ENCODE measurements around the gene NDE1.
"Not testable (repeated sequence)": the region's sequence is repeated elsewhere in the genome, so short reads cannot be mapped to it uniquely, and the experiment has no call there.

The NDE1 gene

GRCh38 chr16:15650698-15651171, 690 bp downstream of the NDE1 start:
- DNase-seq (ENCODE audit: low read depth), result peak; percentile 8

GRCh38 chr16:15652293-15653001, 2.4 kb downstream of the NDE1 start:
- no peak for DNase-seq (ENCODE audit: low read depth)

GRCh38 chr16:15653227-15653626, 3.2 kb downstream of the NDE1 start:
- DNase-seq (ENCODE audit: low read depth), result peak; percentile 69

- no peak for DNase-seq (ENCODE audit: low read depth)
Measured at GRCh38 chr16:15654591-15654990, 4.5 kb downstream of the NDE1 start.

GRCh38 chr16:15655561-15655960, 5.5 kb downstream of the NDE1 start:
- DNase-seq (ENCODE audit: low read depth), result not testable (repeated sequence)

- DNase-seq (ENCODE audit: low read depth), result no peak
Measured at GRCh38 chr16:15658149-15658548, 8.1 kb downstream of the NDE1 start.

GRCh38 chr16:15658556-15658955, 8.5 kb downstream of the NDE1 start:
- DNase-seq (ENCODE audit: low read depth), result no peak

GRCh38 chr16:15660203-15660601, 10.2 kb downstream of the NDE1 start:
- DNase-seq (ENCODE audit: low read depth), result no peak

GRCh38 chr16:15665107-15665506, 15.1 kb downstream of the NDE1 start:
- no peak for DNase-seq (ENCODE audit: low read depth)

- DNase-seq (ENCODE audit: low read depth), result no peak
Measured at GRCh38 chr16:15667091-15667742, 17.2 kb downstream of the NDE1 start.

GRCh38 chr16:15671530-15672117, 21.6 kb downstream of the NDE1 start:
- DNase-seq (ENCODE audit: low read depth), result no peak

- peak; percentile 8 for DNase-seq (ENCODE audit: low read depth)
Measured at GRCh38 chr16:15672127-15672513, 22.1 kb downstream of the NDE1 start.

GRCh38 chr16:15672514-15673167, 22.6 kb downstream of the NDE1 start:
- DNase-seq (ENCODE audit: low read depth), result peak; percentile 98

- no peak for DNase-seq (ENCODE audit: low read depth)
Measured at GRCh38 chr16:15674571-15674970, 24.5 kb downstream of the NDE1 start.

GRCh38 chr16:15676506-15676905, 26.5 kb downstream of the NDE1 start:
- DNase-seq (ENCODE audit: low read depth), result no peak

GRCh38 chr16:15677447-15677846, 27.4 kb downstream of the NDE1 start:
- no peak for DNase-seq (ENCODE audit: low read depth)

- peak; percentile 78 for DNase-seq (ENCODE audit: low read depth)
Measured at GRCh38 chr16:15682105-15682570, 32.1 kb downstream of the NDE1 start.

- DNase-seq (ENCODE audit: low read depth), result no peak
Measured at GRCh38 chr16:15686287-15686686, 36.2 kb downstream of the NDE1 start.

GRCh38 chr16:15689290-15689689, 39.2 kb downstream of the NDE1 start:
- peak; percentile 21 for DNase-seq (ENCODE audit: low read depth)

GRCh38 chr16:15690296-15690695, 40.3 kb downstream of the NDE1 start:
- peak; percentile 17 for DNase-seq (ENCODE audit: low read depth)

GRCh38 chr16:15691046-15691445, 41.0 kb downstream of the NDE1 start:
- DNase-seq (ENCODE audit: low read depth), result no peak

- DNase-seq (ENCODE audit: low read depth), result not testable (repeated sequence)
Measured at GRCh38 chr16:15692508-15692907, 42.5 kb downstream of the NDE1 start.

GRCh38 chr16:15694499-15694898, 44.5 kb downstream of the NDE1 start:
- DNase-seq (ENCODE audit: low read depth), result no peak

All from amniotic epithelial cell (primary cell).